GM23338 (cell line): Measurements from ENCODE around the gene DYRK4.

Experiments
- CREB1 ChIP-seq: fragments of 250-450 bp; sonication (Bioruptor Pico); IDR thresholded peaks from 2 replicates; pipeline ENCODE4 v1.5.0; 2020; ENCODE audit warnings: low read depth, mild to moderate bottlenecking, moderate library complexity
- CTCF ChIP-seq, 2 experiments: fragments of 200-600 bp in 1 of 2; sonication (generic) in 1 of 2; conservative IDR thresholded peaks; 2 replicates each; pipeline versions ENCODE4 v1.5.1 to v1.6.1; 2016 to 2017; ENCODE audit warnings: antibody characterized with exemption in 2 of 2, low read depth in 2 of 2, mild to moderate bottlenecking in 2 of 2, moderate library complexity in 1 of 2
- ETS1 ChIP-seq: IDR thresholded peaks from 2 replicates; pipeline ENCODE4 v1.6.1; 2016; ENCODE audit warnings: antibody characterized with exemption
- EZH2 ChIP-seq: fragments of 200-600 bp; sonication (generic); IDR thresholded peaks from one replicate; pipeline ENCODE4 v1.8.0; 2017; ENCODE audit warnings: antibody characterized with exemption, mild to moderate bottlenecking, low read depth; ENCODE audit not compliant: unreplicated experiment
- EZH2phosphoT487 ChIP-seq: fragments of 200-600 bp; sonication (generic); IDR thresholded peaks from one replicate; pipeline ENCODE4 v1.8.1; 2018; ENCODE audit warnings: antibody characterized with exemption; ENCODE audit not compliant: unreplicated experiment
- JUNB ChIP-seq: IDR thresholded peaks from one replicate; pipeline ENCODE4 v1.6.1; 2016; ENCODE audit warnings: antibody characterized with exemption; ENCODE audit not compliant: unreplicated experiment
- NANOG ChIP-seq: IDR thresholded peaks from 2 replicates; pipeline ENCODE4 v1.6.1; 2016; ENCODE audit warnings: antibody characterized with exemption, borderline replicate concordance
- POLR2AphosphoS5 ChIP-seq: IDR thresholded peaks from 2 replicates; pipeline ENCODE4 v1.6.1; 2016; ENCODE audit warnings: antibody characterized with exemption, low read depth
- REST ChIP-seq: IDR thresholded peaks from one replicate; pipeline ENCODE4 v1.6.1; 2018; ENCODE audit warnings: antibody characterized with exemption; ENCODE audit not compliant: unreplicated experiment
- ZNF114 ChIP-seq: fragments of 250-450 bp; sonication (Bioruptor Pico); IDR thresholded peaks from 2 replicates; pipeline ENCODE4 v1.5.0; 2020; ENCODE audit warnings: mild to moderate bottlenecking, moderate library complexity
- ZNF462 ChIP-seq: fragments of 250-450 bp; sonication (Bioruptor Pico); IDR thresholded peaks from 2 replicates; pipeline ENCODE4 v1.5.0; 2020; ENCODE audit warnings: mild to moderate bottlenecking, moderate library complexity

- TF ChIP-seq REST, result no peak
- no peak for TF ChIP-seq CTCF (conservative IDR thresholded peaks at IDR 0.05; ENCODE audit: low read depth in 2 of 2)
- TF ChIP-seq EZH2phosphoT487, result no peak
- no peak for TF ChIP-seq EZH2
- TF ChIP-seq POLR2AphosphoS5, result no peak
- no peak for TF ChIP-seq NANOG
- no peak for TF ChIP-seq CREB1 (CRISPR knock-in tag)
- no peak for TF ChIP-seq ZNF114
- no peak for TF ChIP-seq JUNB
- TF ChIP-seq ZNF462, result no peak
- TF ChIP-seq ETS1, result no peak
These were observed 31.8 kb upstream of the DYRK4 start for GRCh38 chr12:4530160-4530559.
